ENCODE data around the gene CSF1.

CSF1 gene

DNA sequence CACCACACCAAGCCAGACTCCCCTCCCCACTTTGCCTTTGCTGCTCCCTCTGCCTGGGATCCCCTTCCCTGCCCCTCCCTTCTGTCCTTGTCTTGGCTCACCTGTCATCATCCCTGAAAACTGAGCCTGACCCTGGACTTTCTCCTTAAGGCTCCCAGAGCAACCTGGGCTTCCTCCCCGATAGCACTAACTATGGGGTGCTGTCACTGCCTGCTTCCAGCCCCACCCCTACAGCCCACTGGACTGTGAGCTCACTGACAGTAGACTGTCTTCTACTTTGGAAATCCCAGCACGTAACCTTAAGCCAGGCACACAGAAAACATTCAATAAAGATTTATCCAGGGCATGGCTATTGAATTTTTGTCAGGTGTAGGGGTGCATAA lies 9.5 kb upstream of the CSF1 start:
- DNase-seq (ENCODE audit: low spot score) (no peak), FAIRE-seq (no peak)

DNA sequence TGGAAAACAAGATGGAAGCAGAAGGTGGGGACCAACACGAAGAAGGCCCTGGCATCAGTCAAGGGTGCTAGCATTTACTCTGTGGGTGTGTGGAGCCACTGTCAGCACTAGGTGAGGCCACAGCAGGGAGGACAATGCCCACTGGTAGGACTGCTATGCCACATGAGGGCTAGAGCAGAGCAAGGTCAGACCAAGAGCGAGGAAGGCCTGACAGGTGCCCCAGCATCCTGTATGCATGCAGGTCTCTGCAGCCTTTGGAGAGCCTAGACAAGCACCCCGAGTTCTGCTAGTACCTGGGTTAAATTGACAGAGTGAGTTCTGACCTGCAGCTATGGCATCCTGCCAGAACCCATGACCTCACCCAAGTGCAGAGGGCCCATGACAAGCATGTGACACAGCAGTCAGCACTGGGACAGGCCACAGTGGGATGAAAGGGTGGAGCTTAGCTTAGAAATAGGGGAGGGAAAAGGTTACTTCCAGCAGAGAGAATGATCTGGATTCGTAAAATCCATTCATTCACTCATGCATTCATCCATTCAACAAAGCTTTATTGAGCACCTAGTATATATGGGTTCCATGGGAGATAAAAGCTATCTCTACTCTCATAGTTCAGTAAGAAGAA lies 9.0 kb upstream of the CSF1 start:
- no peak for FAIRE-seq

DNA sequence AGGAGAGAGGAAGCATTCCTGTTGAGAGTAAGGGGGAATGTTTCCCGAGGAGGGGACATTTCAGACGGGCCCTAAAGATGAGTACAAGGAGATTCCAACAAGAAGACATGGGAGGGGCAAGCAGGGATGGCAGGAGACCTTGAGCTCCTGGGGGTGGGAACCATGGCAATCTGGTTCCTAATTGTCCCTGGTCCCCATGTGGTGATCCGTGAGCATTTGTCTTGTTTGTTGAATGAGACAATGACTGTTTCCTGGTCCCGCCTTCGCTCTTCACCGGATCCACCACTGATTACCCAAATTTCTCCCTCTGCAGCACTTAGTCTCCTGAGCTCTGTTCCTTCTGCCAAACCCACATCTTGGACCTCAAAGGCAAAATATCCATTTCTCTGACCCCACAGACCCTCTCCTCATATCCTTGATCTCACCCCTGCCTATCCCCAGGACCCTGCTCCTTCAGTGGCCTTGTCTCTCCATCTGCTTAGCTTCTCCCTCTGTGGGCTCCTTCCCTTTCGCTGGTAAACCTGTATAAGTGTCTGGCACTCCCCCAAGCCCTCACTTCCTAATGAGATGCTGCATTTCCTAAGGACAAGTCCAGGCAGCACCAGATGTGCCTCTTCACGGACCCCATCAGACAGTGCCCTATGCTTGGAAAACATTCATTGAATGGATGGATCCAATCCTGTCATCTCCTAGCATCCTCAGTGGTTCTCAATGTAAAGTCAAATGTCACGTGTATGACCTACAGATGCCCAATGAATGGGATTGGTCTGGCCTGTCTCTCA lies 8.3 kb upstream of the CSF1 start:
- DNase-seq (ENCODE audit: low spot score) (no peak), FAIRE-seq (no peak)

More for the DNA sequence above, 9.0 kb upstream of the CSF1 start:
- DNase-seq (ENCODE audit: low spot score) = peak; percentile 80

DNA sequence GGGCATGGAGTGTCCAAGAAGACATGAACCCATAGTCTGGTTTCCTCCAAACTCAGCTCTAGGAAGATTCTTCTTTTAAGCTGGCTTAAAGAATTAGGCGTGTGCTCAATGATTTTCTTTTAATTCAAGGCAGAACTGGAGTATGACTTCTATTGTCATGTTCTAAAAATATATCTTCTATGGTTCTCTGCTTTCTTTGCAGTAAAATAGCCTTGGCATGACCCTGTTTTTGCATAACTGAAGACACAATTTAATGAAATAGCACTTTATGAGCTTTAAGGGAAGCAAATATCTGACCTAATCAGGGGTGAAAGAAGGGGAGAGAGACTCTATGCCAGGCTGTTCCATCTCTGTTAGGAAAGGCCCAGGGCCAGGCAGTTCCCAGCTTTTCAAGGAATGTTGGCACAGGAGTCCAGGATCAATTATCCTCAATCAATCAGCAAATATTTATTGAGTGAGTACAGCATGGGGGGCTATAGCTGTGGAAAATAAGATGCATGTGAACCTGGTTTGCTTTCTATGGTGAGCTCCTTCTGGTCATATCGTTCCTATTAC lies 7.2 kb upstream of the CSF1 start:
- DNase-seq (ENCODE audit: low spot score) = no peak
- FAIRE-seq = no peak

DNA sequence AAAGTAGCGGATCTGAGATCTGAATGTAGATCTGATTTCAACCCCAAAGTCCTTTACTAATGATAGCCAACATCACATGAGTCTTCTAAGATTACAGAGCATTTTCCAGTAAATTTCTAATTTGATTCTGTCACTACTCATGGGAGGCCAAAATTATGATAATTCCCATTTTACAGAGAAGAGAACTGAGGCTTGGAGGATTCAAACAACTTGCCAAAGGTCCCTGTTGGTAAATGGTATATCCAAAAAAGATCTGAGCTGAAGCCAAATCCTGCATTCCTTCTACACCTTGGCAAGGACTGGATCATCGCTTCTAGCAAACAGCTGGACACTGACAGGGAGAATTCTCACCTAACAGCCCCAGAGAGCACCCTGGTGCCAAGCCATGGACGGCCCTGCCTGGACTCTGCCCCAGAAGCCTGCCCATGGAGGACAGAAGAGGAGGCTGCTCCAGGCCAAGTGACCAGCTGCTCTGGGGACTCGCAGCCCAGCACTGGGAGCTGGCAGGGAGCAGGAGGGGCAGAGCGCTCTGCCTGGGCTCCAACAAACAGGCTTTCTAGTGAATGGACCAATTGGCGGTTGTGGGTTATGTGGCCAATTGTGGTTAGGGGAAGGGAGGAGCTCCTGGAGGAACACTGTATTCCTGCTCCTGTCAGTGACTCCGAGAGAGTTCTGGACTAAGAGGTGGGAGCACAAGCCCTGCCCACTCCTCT lies 6.4 kb upstream of the CSF1 start:
- DNase-seq (ENCODE audit: low spot score) (no peak), FAIRE-seq (no peak)

DNA sequence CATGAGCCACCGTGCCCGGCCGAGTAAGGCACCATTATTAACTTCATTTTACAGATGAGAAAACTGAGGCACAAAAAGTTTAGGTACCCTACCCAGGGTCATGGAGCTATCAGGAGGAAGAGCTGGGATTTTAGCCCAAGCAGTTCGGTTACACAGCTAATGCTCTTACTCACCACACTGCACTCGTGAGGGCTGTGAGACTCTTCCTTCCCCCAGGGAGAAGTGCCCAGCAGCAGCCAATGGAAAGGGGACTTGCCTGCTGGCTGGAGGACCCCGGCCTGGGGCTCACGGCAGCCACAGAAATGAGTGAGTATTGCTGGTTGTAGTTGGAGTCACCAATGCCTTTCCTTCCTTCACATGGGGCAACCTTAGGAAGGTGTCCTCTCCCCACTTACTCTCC lies 5.2 kb upstream of the CSF1 start:
- no peak for FAIRE-seq
- no peak for DNase-seq (ENCODE audit: low spot score)

DNA sequence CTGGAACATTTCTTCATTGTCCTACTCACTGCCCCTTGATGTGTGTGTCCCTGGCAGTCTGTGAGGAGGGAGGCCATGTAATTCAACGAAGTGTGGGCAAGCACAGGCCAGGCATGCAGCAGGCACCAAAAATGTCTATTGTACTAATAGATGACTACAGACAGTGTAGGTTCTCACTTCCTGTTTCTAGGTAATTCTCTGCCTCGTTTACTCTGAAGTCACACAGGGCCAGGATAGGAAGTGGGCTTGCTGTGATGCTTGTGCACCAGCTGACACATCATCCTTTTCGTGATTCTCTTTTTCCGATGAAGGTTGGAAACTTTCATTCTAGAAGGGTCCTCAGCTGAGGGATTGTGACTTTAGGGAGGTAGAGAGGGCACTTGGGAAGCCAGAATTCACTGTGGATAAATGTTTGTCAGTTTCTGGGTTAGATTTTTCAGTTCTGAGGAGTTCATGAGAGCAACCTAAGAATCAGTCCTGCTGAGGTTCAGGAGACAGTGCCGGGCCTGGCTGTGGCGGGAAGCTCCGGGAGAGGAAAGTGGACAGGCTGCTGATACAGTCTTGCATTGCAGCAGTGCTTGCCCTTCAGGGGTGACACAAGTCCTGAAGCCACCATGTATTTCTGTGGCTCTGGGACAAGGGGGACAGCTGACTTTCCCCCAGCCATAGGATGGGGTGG lies 4.3 kb upstream of the CSF1 start:
- DNase-seq (ENCODE audit: low spot score) (no peak), FAIRE-seq (no peak)

DNA sequence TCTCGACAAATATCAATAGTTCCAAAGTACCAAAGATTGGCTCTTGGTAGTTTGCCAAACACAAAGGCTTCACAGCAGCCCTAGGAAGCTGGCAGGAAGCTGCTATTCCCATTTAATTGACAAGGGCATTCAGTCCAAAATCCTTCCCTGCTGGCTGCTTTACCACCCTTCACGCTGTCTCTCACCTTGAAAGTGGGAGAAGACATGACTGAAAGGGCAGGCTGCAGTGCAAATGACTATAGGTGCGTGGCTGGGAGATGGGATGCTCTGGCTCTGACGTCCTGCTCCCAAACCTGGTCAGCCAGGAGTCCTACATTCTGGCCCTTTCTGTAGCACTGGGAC lies 3.8 kb upstream of the CSF1 start:
- FAIRE-seq (no peak), DNase-seq (ENCODE audit: low spot score) (no peak)

DNA sequence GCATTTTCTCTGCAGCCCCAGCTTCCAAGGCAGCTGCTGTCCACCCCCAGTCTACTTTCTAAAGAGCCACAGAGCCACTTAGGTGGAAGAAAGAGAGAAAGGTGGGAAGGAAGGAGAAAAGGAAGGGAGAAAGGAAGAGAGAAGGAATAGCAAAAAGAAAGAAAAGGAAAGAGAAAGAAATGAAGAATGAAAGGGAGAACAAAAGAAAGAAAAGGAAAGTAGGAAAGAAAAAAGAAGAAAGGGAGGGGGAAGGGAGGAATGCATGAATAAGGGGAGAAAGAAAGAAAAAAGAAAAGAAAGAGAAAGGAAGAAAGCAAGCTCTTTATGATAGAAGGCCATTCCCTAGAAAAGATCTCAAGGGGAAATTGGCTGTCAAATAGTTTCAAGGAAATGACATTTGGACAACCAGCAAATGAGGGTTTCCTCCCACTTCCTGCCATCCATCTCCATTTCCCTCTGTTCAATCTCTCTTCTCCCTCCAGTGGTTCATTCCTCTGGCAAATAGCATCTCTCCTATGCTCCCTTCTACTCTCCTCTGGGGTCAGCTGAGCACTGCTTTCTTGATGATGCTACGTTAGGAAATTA lies 3.4 kb upstream of the CSF1 start:
- FAIRE-seq (no peak), DNase-seq (ENCODE audit: low spot score) (no peak)

DNA sequence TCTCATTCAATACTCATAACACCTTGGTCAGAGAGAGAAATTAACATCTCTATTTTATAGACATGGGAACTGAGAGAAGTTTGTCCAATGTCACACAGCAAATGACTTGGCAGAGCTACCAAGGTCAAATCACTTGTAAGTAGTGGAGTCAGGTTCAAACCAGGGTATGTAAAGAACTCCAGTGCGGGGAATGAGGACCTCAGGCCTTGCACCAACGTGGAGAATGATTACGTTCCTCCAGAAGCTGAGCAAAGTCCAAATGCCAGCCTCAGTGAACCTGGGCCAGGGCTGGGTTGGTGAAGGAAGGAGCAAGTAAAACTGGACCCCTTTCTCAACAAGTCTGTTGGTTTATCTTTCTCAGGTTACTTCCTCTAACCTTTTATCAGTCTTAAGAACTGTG lies 1.8 kb upstream of the CSF1 start:
- FAIRE-seq (no peak), DNase-seq (ENCODE audit: low spot score) (no peak)

DNA sequence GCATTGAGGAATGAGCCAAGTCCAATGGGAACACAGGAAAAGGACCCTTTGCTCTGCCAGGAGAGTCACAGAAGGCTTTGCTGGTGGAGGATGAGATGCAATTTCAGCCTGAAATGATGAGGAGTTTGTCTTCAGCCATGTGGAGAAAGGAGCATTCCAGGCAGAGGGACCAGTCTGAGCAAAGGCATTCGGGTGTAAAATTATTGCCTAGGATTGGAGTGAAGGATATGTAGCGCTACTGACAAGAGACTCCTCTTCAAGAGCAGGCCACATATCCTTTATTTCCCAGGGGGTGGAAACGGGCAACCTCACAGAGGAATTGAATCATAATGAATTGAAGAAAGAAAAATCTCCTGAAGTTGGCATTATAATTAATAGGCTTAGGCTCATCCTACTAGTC lies 1.1 kb upstream of the CSF1 start:
- DNase-seq (ENCODE audit: low spot score) (no peak), FAIRE-seq (no peak)

DNA sequence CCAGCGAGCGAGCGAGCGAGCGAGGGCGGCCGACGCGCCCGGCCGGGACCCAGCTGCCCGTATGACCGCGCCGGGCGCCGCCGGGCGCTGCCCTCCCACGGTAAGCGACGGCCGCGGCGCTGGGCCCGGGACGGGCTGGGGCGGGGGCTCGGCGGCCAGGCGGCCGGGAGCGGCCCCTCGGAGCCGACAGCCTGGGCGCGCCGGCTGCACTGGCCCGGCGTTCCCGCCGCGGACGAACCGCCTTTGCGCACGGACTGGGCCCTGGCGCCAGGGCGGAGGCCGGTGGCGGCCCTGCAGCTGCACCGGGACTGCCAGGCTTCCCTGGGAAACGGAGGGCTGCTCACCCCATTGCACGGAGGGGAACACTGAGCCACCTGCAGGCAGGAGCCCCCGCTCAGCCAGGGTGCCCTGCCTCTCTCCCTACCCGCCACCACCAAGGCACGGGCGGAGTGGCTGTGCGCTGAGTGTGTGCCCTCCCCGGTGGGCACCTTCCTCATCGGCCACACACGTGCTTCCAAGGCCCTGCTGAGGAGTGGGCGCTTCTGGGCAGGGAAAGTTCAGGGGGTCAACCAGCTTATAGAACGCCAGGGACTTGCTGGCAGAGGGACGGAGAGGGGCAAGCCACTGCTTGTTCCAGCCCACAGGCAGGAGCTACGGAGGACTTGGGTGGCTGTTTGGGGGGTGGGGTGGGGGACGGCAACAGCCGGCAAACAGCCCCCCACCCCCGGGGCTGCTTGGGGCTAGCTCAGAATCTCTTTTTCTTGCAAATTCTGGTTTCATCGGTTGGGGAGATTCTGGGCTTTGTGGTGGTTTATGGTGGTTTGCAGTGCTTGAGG lies 532 bp downstream of the CSF1 start:
- no peak for FAIRE-seq
- no peak for DNase-seq (ENCODE audit: low spot score)

DNA sequence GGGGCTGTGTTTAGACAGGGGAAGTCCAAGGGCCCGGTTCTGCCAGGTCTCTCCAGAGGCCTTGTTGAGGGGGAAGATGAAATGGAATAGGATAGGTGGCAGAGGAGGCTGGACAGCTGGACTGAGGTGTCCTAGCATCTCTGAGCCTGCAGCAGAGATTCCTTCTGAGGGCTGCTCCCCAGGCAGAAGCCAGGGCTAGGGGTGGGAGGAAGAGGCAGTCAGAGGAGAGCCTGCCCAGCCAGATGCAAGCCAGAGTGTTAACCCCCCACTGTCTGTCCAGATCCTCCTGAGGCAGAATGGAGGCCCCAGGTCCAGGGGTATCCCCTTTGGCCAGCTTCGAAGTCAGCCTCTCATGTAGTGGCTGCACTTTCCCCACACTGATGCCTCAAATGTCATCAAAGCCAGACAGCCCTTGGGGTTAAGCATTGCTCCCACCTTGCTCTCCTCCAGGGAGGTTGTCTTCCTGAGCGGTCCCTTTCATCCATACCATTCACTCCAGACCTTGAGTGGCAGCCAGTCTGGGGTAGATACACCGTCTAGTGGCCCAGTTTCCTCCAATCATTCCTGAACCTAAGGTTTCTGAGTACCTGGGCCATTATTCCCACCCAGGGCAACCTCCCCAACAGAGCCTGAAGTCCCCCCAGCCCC lies 1.7 kb downstream of the CSF1 start:
- no peak for DNase-seq (ENCODE audit: low spot score)
- no peak for FAIRE-seq

DNA sequence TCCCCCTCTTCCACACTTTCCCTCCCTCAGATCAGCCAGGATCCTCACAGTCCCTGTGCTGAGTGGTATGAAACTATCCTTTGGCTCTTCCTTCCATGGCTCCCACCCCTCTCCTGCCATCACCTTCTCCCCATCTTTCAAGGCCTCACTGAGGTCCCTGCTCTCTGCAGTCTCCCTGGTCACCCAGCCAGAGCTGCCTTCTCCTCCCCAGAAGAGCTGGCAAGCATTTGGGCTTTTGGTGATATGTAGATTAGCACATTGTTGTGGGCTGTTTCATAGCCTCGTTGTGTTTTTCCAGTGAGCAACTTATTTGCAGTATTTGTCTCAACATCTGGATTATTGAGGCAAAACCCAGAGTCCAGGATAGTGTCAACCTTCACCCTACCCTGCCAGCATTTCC lies 2.2 kb downstream of the CSF1 start:
- FAIRE-seq (no peak), DNase-seq (ENCODE audit: low spot score) (no peak)

DNA sequence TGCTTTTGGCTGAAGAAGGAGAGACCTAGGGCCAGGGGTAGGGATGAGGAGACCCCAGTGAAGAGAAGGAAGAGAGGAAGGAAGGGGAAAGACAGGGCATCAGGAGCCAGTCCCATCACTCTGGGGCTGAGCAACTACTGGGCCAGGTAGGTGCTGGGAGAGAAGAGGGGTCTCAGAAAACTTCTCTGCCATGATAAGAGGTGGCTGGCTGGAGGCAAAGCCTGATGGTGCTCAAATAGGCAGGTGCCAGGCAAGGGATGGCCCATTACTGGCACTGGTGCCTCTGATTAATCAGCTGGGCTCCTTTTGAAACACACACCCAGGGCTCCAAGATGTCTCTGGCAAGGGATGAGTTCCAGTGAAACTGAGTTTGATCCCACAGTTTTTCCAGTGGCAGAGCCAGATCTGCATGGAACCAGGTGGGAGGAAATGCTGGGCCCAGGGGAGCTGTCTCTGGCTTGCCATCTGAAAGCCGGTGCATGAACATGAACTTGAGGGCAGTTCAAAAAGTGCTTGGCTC lies 2.8 kb downstream of the CSF1 start:
- FAIRE-seq = no peak
- DNase-seq (ENCODE audit: low spot score) = no peak

DNA sequence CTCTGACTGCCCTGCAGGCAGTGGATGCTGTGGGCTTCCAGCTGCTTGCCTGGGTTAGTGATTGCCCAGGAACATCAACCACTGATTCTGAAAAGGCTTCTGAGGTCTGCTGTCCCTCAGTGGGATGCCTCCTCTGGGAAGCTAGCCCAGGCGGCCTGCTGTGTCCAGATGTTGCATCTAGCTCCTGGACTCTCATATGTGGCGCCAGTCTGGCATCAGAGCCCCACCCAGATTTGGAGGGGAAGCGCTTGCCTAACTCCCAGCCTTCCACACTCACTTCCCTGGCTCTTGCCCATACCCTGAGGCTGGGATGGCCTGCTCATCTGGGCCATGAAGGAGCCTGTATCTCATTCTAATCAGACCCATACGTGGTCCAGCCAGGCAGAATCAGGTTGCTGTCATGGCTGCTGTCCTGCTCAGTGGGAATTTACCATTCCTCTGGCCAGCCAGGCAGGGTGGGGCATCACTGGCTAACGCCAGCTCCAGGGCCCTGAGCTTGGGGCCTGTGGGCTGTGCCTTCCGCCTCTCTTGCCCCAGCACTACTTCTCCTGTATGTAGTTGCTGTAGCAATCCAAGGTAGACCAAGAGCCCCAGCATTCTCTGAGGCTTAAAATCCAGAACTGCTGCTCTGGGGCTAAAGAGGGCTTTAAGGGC lies 4.1 kb downstream of the CSF1 start:
- FAIRE-seq = no peak
- no peak for DNase-seq (ENCODE audit: low spot score)

DNA sequence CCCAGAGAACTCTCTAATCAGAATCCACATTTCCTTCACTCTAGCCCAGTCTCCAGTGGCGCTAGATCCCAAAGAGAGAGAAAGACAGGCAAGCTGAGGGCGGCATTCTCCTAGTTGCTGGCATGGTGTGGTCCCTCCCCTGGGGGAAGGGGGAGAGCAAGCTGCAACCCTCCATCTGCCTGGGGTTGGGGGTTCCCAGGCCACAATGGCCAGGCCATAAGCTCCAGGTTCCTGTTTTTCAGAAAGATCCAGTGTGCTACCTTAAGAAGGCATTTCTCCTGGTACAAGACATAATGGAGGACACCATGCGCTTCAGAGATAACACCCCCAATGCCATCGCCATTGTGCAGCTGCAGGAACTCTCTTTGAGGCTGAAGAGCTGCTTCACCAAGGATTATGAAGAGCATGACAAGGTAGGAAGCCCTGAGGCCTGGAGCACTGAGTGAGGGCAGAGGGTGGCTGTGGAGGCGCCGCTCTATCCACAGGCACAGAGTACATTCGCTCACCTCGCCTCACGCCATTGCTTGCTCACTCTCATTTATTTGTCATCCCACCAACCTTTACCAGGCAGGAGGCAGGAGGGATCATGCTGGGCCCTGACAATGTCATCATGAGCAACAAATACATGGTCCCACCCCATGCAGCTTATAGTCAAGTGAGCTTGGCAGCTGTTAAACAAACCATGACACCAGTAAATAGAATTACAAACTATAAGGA lies 6.6 kb downstream of the CSF1 start:
- no peak for DNase-seq (ENCODE audit: low spot score)
- no peak for FAIRE-seq

DNA sequence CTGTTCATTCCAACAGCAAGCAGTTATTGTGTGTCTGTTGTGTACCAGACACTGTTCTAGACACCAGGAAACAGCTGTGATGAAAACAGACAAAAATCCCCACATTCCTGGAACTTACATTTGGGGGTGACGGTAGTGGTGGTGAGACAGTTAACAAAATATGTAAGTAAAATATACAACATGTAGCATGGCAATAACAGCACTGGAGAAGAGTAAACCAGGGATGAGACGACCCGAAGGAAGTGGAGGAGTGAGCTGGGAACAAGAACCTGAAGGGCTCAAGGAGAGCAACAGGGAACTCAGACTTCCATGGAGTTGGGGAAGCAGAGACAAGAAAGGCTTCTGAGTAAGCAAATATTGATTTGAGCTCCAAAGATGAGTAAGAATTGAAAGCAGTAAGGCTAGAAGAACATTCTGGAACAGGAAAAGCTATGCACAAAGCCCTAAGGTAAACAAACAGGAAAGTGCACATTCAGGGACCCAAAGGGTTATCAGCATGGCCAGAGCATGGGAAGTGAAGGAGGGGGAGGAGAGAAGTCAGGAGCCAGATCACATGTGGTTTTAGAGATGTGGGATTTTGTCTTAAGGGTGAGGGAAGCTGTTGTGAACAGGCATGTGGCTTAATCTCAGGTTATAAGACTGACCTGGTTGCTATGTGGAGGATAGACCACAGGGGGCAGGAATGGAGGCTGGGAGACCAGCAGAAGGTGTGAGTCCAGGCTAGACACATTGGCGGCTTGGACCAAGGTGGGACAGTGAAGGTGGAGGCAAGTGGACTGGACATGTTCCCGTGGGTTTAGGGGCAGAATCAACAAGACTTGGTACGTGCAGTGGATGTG lies 7.3 kb downstream of the CSF1 start:
- no peak for FAIRE-seq
- no peak for DNase-seq (ENCODE audit: low spot score)

All from RCC 7860 (cell line).